ENCODE measurements around the gene ZDHHC9. TPM values are rescaled to one million over a fixed set of nuclear protein-coding genes. Genes with fewer than 3 reads are reported as not detected.

The ZDHHC9 gene
- total RNA-seq, 2 experiments from 2014 or later = 10.4 to 11.1 TPM

DNA sequence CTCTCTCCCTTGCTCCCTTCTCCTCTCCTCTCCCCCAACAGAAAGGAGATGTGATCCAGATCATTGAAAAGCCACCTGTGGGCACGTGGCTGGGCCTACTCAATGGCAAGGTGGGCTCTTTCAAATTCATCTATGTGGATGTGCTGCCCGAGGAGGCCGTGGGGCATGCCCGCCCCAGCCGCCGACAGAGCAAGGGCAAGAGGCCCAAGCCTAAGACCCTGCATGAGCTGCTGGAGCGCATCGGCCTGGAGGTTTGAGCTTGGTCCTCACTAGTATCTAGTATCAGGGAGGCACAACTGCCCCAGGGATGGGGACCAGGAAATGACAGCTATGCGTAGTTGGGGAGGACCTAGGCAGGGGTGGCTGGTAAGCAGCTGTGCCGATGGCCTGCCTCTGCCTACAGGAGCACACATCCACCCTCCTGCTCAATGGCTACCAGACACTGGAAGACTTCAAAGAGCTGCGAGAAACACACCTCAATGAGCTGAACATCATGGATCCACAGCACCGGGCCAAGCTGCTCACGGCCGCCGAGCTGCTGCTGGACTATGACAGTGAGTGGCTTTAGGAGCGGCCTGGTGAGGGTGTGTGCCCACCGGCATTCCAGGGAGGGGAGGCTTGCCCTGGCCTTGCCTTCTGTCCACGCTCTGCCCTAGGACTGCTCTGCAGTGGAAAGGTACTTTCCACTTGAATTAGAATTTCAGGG, 50.9 kb downstream of the ZDHHC9 start:
- no peak overlapping the region for H3K27ac Mint-ChIP-seq
- peaks cover 28% of the 10 kb centered on the region for H3K36me3 Mint-ChIP-seq (ENCODE audit: low read depth)
- no peak for DNase-seq
- no peak overlapping the region for H3K4me3 Mint-ChIP-seq
- ChIA-PET POLR2A (interaction anchor here (1.1 to 5.5 kb wide), 2 partner anchors 10 to 33 kb away, joined by 3 to 33 read pairs; no protein-coding TSS in a partner anchor), CTCF (interaction anchor here (0.7 to 1.0 kb wide), 2 partner anchors 12 to 31 kb away, joined by 3 read pairs; no protein-coding TSS in a partner anchor)
- TF ChIP-seq, protein P1, sequence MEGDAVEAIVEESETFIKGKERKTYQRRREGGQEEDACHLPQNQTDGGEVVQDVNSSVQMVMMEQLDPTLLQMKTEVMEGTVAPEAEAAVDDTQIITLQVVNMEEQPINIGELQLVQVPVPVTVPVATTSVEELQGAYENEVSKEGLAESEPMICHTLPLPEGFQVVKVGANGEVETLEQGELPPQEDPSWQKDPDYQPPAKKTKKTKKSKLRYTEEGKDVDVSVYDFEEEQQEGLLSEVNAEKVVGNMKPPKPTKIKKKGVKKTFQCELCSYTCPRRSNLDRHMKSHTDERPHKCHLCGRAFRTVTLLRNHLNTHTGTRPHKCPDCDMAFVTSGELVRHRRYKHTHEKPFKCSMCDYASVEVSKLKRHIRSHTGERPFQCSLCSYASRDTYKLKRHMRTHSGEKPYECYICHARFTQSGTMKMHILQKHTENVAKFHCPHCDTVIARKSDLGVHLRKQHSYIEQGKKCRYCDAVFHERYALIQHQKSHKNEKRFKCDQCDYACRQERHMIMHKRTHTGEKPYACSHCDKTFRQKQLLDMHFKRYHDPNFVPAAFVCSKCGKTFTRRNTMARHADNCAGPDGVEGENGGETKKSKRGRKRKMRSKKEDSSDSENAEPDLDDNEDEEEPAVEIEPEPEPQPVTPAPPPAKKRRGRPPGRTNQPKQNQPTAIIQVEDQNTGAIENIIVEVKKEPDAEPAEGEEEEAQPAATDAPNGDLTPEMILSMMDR (IDR thresholded peaks at IDR 0.05) = no peak
- no peaks in the 10 kb centered on the region for H3K9me3 Mint-ChIP-seq
- no peaks in the 10 kb centered on the region for H3K27me3 Mint-ChIP-seq
- H3K4me1 Mint-ChIP-seq (ENCODE audit: low read depth) = peaks cover 14% of the 10 kb centered on the region
- no peak for ATAC-seq
- intact Hi-C loops (cut with micrococcal nuclease) = no loop called here

DNA sequence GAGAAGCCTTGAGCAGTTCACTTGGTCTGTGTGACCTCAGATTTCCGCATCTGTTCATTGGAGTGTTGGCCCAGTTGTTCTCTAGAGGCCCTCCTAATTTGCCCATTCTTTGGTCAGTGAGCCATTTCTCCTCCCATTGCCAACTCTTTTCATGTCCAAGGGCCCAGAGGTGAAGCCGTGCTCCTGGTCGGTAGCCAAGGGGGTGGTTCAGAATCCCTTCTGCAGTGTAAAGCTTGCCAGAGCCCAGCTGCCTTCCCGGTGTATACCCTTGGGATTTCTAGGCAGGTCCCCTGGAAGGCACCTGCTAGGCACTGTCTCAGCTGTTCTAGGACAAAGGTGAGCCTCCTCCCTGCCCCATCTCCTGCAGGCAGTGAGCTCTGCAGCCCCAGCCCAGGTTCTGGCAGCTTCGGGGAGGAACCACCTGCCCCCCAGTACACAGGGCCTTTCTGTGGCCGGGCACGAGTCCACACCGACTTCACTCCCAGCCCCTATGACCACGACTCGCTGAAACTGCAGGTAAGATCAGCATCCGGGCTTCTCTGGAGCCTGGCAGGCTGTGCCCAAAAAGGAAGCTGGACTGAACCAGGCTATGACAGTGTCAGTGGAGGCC, 51.6 kb downstream of the ZDHHC9 start:
- Mint-ChIP-seq H3K27ac (peak overlapping the region; percentile 57), H3K9me3 (no peaks in the 10 kb centered on the region), H3K36me3 (ENCODE audit: low read depth) (peaks cover 32% of the 10 kb centered on the region), H3K4me3 (no peak overlapping the region), H3K27me3 (no peaks in the 10 kb centered on the region), H3K4me1 (ENCODE audit: low read depth) (peaks cover 16% of the 10 kb centered on the region)
- intact Hi-C loops (cut with micrococcal nuclease) = no loop called here
- TF ChIP-seq, protein P1 (IDR thresholded peaks at IDR 0.05) = no peak
- POLR2A ChIA-PET = interaction anchor here (1.1 to 5.5 kb wide), 2 partner anchors 10 to 32 kb away, joined by 3 to 33 read pairs; no protein-coding TSS in a partner anchor
- DNase-seq = no peak
- CTCF ChIA-PET = interaction anchor here (0.7 kb wide), 1 partner anchor 12 kb away, joined by 3 read pairs; no protein-coding TSS in a partner anchor
- no peak for ATAC-seq

DNA sequence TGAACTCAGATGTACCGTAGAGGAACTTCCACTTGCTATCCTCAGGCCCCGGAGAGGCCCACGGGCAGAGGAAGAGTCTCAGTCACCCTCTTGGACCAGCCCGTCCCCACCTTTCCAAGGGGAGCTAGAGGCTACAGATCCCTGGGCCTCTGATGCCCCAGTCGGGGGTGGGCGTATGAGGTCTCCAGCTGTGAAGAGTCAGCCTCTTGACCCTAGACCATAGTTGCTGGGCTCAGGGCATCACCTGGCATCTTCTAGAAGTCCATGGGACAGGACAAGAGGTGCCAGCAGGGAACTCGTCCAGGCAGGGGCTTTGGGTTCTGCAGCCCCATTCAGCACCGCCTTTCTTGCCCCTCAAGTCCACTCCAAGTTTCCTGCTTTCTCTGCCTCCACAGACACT, 52.4 kb downstream of the ZDHHC9 start:
- H3K4me1 Mint-ChIP-seq (ENCODE audit: low read depth) = peaks cover 19% of the 10 kb centered on the region
- TF ChIP-seq, protein P1 (IDR thresholded peaks at IDR 0.05) = no peak
- H3K9me3 Mint-ChIP-seq = no peaks in the 10 kb centered on the region
- intact Hi-C loops (cut with micrococcal nuclease) = no loop called here
- H3K36me3 Mint-ChIP-seq (ENCODE audit: low read depth) = peaks cover 35% of the 10 kb centered on the region
- ChIA-PET POLR2A (interaction anchor here (1.1 to 5.5 kb wide), 2 partner anchors 9 to 32 kb away, joined by 3 to 33 read pairs; no protein-coding TSS in a partner anchor), CTCF (no interaction called here)
- no peak for ATAC-seq
- H3K4me3 Mint-ChIP-seq = no peak overlapping the region
- no peak for DNase-seq
- no peaks in the 10 kb centered on the region for H3K27me3 Mint-ChIP-seq
- H3K27ac Mint-ChIP-seq = peak overlapping the region; percentile 57

DNA sequence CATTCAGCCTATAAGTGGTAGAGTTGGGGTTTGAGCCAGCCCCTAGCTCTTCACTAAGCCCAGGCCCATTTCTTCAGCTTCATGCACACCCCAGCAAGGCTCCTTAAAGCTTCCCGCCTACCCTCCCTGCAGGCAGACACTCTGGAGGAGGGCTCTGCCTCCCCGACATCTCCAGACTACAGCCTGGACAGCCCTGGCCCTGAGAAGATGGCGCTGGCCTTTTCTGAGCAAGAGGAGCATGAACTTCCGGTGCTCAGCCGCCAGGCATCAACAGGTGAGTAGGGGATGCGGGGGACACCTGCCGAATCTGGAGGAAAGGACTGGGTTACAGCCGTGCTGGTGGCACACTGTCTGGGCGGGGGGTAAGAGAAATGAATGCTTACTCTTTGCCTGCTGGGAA, 52.9 kb downstream of the ZDHHC9 start:
- Mint-ChIP-seq H3K27ac (peak overlapping the region; percentile 34), H3K36me3 (ENCODE audit: low read depth) (peaks cover 38% of the 10 kb centered on the region), H3K4me1 (ENCODE audit: low read depth) (peaks cover 25% of the 10 kb centered on the region), H3K9me3 (no peaks in the 10 kb centered on the region), H3K4me3 (no peak overlapping the region), H3K27me3 (no peaks in the 10 kb centered on the region)
- ATAC-seq (no peak), DNase-seq (no peak)
- TF ChIP-seq, protein P1 (IDR thresholded peaks at IDR 0.05) = no peak
- CTCF ChIA-PET = interaction anchor here (1.0 kb wide), 1 partner anchor 33 kb away, joined by 3 read pairs; no protein-coding TSS in a partner anchor
- POLR2A ChIA-PET = no interaction called here
- intact Hi-C loops (cut with micrococcal nuclease) = no loop called here

DNA sequence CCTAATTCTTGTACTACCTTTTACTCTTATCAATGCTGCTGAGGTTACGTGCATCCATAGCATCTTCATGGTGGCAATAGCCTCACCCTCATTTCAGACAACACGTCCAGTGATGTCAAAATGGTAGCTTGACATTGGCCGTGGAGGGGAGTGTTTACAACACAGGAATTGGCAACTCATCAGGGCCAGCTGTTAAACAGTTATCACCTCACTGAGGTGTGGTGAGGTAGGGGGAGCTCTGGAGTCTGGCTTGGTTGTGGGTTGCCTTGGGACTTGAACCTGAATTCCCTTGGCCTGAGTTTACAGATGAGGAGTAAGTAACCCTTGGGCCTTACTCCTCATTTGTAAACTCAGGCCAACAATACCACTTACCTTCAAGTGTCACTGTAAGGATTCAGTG, 53.5 kb downstream of the ZDHHC9 start:
- H3K27ac Mint-ChIP-seq = peak overlapping the region; percentile 64
- TF ChIP-seq, protein P1 (IDR thresholded peaks at IDR 0.05) = no peak
- ChIA-PET CTCF (interaction anchor here (1.0 to 1.5 kb wide), 2 partner anchors 33 to 65 kb away, joined by 3 to 4 read pairs; no protein-coding TSS in a partner anchor), POLR2A (interaction anchor here (1.7 kb wide), 1 partner anchor 8 kb away, joined by 7 read pairs; no protein-coding TSS in a partner anchor)
- DNase-seq (no peak), ATAC-seq (no peak)
- H3K4me3 Mint-ChIP-seq = no peak overlapping the region
- no peaks in the 10 kb centered on the region for H3K9me3 Mint-ChIP-seq
- peaks cover 44% of the 10 kb centered on the region for H3K36me3 Mint-ChIP-seq (ENCODE audit: low read depth)
- H3K27me3 Mint-ChIP-seq = no peaks in the 10 kb centered on the region
- peaks cover 31% of the 10 kb centered on the region for H3K4me1 Mint-ChIP-seq (ENCODE audit: low read depth)
- intact Hi-C loops (cut with micrococcal nuclease) = no loop called here

Measured in activated CD8-positive, alpha-beta T cell treated with anti-CD3 and anti-CD28 coated beads for 36 hours (primary cell).